GM06990 (cell line): Measurements from ENCODE around the gene GCK.
"Not testable (repeated sequence)": the region's sequence is repeated elsewhere in the genome, so short reads cannot be mapped to it uniquely, and the experiment has no call there.

Experiments
- DNase-seq: peaks from one replicate; pipeline ENCODE4 v3.0.0-alpha.2; 2011; ENCODE audit not compliant: insufficient read length; ENCODE audit errors: extremely low read depth
- H3K27me3 ChIP-seq: replicated peaks from 2 replicates; pipeline ENCODE4 v1.6.0; 2011; ENCODE audit warnings: low read length; ENCODE audit not compliant: control insufficient read depth, insufficient read depth
- H3K36me3 ChIP-seq: 2 replicates; pipeline ENCODE4 v1.5.1; 2011; ENCODE audit warnings: low read length; ENCODE audit not compliant: control insufficient read depth, insufficient read depth
- H3K4me3 ChIP-seq: replicated peaks from 2 replicates; pipeline ENCODE4 v1.5.1; 2011; ENCODE audit warnings: low read depth, mild to moderate bottlenecking, control low read depth, low read length
- TF ChIP-seq, protein P1 (sequence below): IDR thresholded peaks from 2 replicates; pipeline ENCODE4 v1.5.1; 2011; ENCODE audit warnings: low read length, control low read depth, mild to moderate bottlenecking, inconsistent platforms; ENCODE audit not compliant: insufficient read depth, poor library complexity, severe bottlenecking

Gene GCK

DNA sequence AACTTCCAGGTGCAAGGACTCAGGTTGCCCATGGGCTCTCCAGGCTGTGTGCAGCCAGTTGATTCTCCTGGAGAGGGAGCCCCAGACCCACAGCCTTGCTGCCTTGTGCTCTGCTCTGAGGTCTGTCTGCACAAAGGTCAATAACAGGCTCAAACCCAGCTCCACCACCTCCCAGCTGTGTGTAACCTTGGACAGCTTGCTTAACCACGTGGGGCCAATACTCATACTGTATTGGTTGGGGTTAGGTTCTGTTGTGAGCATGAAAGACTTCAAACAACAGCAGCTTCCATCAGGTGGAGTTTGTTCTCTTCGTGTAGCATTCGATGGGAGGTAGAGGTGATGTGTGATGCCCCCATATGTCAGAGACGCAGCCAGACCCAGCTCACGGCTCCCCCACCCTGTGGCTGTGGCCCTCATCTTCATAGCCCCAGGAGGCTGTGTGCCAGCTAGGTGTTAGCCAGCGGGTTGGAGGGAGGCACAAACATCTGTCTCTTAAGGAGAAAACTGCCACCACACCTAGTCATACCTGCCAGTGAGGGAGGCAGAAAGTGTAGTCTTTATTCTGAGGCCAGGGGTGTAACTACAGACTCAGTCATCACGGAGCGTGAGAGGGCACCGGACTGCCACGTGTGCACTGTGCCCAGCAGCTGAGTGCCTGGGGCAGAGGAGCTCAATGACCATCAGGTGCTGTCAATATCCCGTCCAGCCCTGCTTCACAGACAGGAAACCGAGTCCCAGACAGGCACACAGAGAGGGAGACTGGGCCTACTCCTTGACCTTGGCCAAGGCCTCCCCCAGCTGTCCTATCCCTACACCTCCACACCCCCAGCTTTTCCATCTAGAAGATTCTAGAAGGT, 57.8 kb downstream of the GCK start:
- Histone ChIP-seq H3K4me3 (no peak overlapping the region), H3K27me3 (no peaks in the 10 kb centered on the region), H3K36me3 (no peaks in the 10 kb centered on the region)
- TF ChIP-seq, protein P1, sequence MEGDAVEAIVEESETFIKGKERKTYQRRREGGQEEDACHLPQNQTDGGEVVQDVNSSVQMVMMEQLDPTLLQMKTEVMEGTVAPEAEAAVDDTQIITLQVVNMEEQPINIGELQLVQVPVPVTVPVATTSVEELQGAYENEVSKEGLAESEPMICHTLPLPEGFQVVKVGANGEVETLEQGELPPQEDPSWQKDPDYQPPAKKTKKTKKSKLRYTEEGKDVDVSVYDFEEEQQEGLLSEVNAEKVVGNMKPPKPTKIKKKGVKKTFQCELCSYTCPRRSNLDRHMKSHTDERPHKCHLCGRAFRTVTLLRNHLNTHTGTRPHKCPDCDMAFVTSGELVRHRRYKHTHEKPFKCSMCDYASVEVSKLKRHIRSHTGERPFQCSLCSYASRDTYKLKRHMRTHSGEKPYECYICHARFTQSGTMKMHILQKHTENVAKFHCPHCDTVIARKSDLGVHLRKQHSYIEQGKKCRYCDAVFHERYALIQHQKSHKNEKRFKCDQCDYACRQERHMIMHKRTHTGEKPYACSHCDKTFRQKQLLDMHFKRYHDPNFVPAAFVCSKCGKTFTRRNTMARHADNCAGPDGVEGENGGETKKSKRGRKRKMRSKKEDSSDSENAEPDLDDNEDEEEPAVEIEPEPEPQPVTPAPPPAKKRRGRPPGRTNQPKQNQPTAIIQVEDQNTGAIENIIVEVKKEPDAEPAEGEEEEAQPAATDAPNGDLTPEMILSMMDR = peak; percentile 26
- no peak for DNase-seq

- TF ChIP-seq, protein P1 = no peak
- DNase-seq = no peak
- H3K27me3 ChIP-seq = no peaks in the 10 kb centered on the region
- H3K36me3 ChIP-seq = no peaks in the 10 kb centered on the region
- H3K4me3 ChIP-seq = no peak overlapping the region
Observed at GRCh38 chr7:44128721-44129582, 60.3 kb downstream of the GCK start.

DNA sequence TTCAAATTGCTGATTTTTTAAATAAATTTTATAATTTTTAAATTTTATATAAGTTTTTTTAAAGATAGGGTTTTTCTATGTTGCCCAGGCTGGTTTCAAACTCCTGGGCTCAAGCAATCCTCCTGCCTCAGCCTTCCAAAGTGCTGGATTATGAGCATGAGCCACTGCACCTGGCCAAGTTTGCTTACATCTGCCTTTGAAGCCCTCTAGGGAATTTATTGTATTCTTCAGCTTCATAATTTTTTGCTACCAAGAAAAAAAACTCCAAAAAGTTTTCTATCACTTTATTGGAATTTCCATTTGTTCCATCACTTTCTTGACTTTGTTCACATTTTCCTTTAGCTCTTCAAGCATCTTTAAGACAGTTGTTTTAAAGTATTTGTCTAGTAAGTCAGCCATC, 62.1 kb downstream of the GCK start:
- Histone ChIP-seq H3K4me3 (no peak overlapping the region), H3K27me3 (no peaks in the 10 kb centered on the region), H3K36me3 (no peaks in the 10 kb centered on the region)
- DNase-seq = no peak
- TF ChIP-seq, protein P1 = no peak

DNA sequence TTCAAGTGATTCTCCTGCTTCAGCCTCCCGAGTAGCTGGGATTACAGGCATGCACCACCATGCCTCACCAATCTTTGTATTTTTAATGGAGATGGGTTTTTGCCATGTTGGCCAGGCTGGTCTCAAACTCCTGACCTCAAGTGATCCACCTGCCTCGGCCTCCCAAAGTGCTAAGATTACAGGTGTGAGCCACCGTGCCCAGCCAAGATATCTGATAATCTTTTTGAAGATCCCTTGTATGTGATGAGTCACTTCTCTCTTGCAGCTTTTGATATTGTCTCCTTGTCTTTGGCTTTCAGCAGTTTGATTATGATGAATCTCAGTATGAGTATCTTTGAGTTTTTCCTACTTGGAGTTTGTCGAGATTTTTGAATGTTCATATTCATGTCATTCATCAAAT, 62.7 kb downstream of the GCK start:
- not testable (repeated sequence) for H3K36me3 ChIP-seq, H3K4me3 ChIP-seq, H3K27me3 ChIP-seq, DNase-seq

DNA sequence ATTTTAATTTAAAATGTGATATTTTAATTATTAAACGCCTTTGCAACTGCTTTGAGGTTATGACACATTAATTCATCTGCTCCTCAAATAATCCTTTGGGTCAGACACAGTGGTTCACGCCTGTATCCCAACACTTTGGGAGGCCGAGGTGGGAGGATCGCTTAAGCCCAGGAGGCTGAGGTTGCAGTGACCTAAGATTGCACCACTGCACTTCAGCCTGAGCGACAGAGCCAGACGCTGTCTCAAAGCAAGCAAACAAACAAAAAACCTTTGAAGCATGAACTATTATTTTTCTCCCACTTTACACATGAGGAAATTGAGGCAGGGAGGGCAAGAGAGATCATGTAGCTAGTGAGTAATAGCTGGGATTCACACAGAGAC, 64.4 kb downstream of the GCK start:
- no peaks in the 10 kb centered on the region for H3K27me3 ChIP-seq
- H3K4me3 ChIP-seq = no peak overlapping the region
- DNase-seq = no peak
- peaks cover 8% of the 10 kb centered on the region for H3K36me3 ChIP-seq
- TF ChIP-seq, protein P1 = no peak

DNA sequence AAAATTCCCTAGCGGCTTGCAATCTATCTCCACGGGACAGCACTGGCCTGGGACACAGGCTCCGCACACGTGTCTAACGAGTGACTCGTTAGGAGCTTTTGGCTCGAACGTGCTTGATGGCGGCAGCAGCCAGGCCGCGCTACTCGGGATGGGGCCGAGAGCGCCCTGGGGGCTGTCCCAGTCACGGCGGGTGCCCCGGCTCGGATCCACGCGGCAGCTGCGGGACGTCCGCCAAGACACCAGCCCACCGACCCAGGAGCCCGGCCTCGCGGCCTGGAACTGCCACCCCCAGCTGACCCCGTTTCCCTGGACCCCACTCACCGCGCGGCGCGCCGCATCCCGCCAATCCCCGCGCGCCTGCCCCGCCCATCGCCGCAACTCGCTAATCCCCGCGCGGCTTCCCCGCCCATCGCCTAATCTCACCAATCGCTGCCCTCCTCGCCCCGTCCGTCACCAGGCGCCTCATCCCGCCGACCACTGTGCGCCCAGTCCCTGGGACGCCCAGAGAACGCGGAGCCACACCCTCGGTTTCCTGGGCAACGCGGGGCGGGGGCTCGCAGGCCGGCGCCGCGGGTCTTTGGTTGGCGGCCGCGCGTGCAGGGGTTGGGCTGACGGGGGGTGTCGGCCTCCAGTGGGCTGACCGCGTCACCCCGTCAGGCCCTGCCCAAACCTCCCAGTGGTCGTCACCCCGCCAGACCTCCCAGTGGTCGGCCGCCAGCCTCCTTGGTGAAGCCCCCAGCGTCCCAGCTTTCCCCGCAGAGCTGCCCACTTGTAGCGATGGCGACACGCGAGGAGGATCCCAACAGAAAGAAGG, 65.8 kb downstream of the GCK start, which contains the start of gene POLD2:
Gene POLD2 (minus strand): TSS at position 359 of the 814 bp plus-strand sequence. CDS start 1,495 bp downstream, outside the sequence.
- TF ChIP-seq, protein P1 = no peak
- Histone ChIP-seq H3K4me3 (peak within 1 kb of the TSS; percentile 91), H3K27me3 (no peaks in the 10 kb centered on the region), H3K36me3 (peaks cover 13% of the 10 kb centered on the region)
- DNase-seq = peak; percentile 96
